ENCODE results near the gene DCUN1D2.

- TF ChIP-seq CTCF (IDR thresholded peaks at IDR 0.05) (no peak), POLR2A (IDR thresholded peaks at IDR 0.05) (no peak)
Observed at GRCh38 chr13:113412440-113412839, 78.1 kb downstream of the DCUN1D2 start.
